ENCODE results near the gene KCNQ4.

KCNQ4 gene

DNA sequence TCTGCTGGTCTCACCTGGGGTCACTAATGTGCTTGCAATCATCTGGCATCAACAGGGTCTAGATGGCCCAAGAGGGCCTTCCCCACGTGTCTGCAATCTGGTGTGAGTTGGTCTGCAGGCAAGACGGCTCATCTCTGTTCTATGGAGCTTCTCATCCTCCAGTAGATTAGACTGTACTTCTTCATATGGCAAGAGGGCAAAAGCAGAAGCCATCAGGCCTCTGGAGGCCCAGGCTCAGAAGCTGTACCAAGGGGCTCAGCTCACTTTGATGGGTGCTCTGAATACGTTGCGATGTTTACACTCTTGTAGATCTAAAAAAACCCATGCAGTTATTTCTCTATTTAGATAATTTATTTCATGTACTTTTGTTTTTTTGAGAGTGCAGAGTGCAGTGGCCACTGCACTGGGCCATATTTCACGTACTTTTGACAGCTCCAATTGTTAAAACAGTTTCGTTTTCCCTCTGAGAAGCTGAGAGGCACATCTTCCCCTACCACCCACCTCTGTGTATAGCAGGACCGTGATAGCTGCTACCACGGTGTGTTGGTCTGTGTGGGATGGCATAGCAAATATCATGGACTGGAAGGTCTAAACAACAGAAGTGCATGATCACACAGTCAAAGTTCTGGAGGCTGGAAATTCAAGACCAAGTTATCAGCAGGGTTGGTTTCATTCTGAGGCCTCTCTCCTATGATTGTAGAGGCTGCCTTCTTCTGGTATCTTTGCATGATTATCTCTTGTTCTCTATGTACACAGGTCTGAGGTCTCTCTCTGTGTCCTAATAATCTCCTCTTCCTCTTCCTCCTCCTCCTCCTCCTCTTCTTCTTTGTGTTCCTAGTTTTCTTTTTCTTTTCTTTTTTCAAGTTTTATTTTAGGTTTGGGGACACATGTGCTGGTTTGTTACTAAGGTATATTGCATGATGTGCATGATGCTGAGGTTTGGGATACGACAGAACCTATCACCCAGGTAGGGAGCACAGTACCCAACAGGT, 61.6 kb downstream of the KCNQ4 start:
- DNase-seq, result peak; percentile 32

- no peak for DNase-seq
These were observed 62.3 kb downstream of the KCNQ4 start for GRCh38 chr1:40845895-40846294.

- no peak for DNase-seq
These were observed 63.6 kb downstream of the KCNQ4 start for GRCh38 chr1:40847023-40847745.

GRCh38 chr1:40848530-40849189, 65.1 kb downstream of the KCNQ4 start:
- DNase-seq, result peak; percentile 71

DNA sequence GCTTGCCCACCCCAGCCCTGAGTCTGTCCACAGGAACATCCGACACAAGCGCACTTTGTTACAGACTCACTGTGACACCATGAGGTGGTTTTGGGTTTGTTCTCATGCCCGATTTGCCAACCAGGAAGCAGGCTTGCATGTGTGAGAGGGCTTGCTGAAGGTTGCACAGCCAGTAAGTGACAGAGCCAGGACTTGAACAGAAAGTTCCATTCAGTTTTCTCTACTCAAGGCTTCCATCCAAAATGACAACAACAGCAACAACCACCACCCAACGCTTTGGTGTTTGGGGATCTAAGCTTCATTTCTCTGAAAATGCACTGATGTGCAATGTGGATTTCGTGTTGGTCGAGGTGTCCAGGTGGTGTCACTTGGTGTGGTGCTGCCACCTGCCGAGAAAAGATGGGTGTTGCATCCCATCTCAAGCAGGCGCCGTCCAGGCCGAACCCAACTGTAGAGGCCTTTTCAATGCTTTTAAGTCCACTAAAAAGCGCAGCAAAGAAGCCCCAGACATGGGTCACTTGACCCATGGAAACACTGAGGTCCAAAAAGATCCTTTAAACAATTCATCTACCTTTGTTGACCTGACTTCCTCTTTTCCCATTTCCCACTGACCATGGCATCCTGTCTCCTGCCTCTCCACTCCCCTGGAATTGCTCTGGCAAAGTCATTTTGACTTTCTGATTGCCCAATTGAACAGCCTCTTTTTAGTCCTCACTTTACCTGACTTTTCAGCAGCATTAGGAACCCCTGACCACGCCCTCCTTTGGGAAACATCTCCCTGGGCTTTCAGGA, 66.4 kb downstream of the KCNQ4 start:
- DNase-seq, result peak; percentile 72

DNA sequence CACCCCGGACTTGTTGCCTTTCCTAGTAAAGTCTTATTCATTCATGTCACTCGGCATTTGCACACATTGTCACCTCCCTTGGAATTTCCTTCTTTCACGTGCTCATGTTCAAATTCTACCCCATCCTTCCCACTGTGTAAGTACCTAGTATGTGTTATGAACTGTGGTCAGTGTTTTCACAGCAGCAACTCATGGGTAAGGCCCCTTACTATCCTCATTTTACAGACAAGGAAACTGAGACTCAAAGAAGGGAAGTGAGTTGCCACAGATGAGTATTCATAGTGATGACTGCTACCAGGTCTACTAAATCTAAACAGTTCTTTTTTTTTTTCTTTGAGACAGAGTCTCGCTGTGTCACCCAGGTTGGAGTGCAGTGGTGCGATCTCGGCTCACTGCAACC, 68.1 kb downstream of the KCNQ4 start:
- peak; percentile 35 for DNase-seq

GRCh38 chr1:40853113-40853884, 69.7 kb downstream of the KCNQ4 start:
- no peak for DNase-seq

- DNase-seq, result no peak
These were observed 70.2 kb downstream of the KCNQ4 start for GRCh38 chr1:40853885-40854170.

- DNase-seq, result no peak
These were observed 71.9 kb downstream of the KCNQ4 start for GRCh38 chr1:40855513-40855912.

GRCh38 chr1:40856116-40856515, 72.5 kb downstream of the KCNQ4 start:
- DNase-seq, result no peak

- DNase-seq, result no peak
These were observed 73.2 kb downstream of the KCNQ4 start for GRCh38 chr1:40856656-40857302.

DNA sequence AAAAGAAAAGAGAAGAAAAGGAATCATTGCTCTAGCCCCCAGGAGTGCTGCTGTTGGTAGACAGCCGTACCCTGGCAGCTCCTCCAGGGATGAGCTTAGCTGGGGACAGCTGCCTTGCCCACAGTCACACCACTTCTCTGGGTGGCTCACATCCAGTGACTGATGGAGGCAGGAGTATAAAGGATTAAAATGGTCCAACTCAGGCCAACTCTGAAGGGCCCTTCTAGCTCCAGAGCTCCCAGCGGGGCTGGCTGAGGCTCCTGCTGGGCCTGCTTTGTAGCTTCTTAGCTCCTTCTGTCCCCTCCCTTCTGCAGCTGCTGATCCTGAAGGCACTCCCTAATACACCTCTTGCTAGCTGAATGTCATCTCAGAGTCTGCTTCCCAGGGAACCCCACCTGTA, 74.2 kb downstream of the KCNQ4 start:
- DNase-seq, result no peak

GRCh38 chr1:40858856-40859416, 75.3 kb downstream of the KCNQ4 start:
- no peak for DNase-seq

DNA sequence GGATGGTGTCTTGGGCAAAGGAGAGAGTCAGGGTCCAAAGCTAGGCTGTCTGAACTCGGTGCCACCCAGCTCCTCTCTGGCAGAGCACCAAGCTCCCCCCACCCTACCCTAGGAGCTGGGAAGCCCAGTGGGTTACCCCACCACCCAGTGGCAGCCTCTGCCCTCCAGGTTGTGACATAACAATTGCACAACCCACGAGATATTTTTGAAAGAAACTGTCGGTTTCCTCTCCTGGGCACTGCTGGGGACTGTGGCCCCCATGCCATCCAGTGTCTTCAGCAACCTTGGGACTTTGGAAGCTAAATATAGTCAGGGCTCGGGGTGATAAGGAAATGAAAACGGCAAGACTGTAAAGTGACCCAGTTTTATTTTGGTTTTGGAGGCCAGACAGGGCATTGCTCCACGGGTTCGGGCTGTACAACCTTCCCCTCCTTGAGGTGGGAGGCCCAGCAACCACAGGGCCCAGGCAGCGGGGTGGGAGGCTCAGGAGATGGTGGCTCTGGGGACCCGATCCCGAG, 77.2 kb downstream of the KCNQ4 start:
- peak; percentile 60 for DNase-seq

DNA sequence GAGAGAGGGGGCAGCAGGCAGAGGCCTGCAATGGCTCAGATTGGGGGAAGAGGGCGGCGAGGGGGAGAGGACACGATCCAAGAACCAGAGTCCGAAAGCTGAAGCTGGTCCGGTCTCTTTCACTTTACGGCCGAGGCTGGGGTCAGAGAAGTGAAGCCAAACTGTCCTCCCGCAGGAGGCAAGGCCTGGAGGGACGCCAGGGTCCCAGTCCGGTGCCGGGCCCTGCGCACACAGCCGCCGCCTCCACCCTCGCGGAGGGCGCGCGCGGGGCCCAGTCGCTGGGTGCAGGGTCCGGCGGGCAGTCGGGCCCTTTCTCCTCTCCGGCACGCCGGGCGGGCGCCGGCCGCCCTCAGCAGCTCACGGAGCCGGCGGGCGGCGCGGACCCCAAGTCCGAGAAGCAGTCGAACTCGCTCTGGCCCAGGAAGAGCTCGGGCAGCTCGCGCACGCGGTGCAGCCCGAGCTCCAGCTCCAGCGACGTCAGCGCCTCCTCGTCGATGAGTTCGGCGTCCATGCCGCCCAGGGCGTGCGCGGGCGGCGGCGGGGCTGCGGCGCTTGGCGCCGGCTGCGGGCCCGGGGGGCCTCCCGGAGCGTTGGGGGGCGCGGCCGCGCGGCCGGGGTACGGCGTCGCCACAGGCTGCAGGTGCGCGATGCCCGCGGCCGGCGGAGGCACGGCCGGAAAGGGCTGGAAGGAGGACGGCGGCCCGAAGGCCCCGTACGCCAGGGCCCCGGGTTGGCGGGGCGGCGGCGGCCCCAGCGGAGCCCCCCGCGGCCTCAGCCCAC, 77.8 kb downstream of the KCNQ4 start:
- DNase-seq, result peak; percentile 46

DNA sequence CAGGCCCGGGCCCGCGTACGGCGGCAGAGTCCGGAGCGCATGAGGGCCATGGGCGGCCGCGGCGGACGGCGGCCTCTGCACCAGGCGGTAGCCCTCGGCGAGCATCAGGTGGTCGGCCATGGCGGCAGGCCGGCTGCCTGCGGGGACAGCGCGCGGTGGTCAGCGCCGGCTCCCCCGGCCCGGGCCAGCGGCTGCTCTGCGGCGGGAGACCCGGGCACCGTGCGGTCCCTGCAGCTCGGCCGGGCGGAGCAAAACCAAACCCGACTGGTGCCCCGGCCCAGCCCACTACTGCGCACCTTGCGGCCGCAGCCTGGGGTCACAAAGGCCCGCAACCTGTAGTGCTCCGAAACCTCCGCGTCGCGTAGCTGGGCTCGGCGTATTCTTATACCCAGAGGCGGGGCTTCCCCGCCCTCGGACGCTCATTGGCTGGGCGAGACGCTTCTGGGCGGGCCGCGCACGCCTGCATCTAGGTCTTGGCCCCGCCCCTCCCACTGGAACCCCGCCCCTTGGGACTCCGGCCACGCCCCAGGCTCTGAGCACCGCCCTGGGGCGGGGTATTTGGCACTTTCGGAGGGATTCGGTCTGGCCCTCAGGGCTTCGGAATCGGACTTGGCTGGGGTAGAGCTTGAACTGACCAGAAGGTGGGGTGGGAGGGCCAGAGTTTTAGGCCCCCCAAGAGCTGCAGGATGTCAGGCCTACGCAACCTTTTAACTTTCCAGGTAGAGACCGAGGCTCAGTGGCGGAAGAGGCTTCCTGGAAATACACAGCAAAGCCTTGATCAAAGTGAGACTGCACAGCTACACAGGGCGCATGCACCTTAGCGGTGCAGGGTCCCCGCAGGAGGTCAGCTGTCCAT, 78.6 kb downstream of the KCNQ4 start, which contains the start of gene CITED4:
TSS of gene CITED4 (minus strand) at position 356 of the 856 bp plus-strand sequence. CDS start at position 120, 236 bp downstream.
- peak; percentile 98 for DNase-seq

- no peak for DNase-seq
These were observed 84.6 kb downstream of the KCNQ4 start for GRCh38 chr1:40868051-40868723.

GRCh38 chr1:40870135-40870728, 86.6 kb downstream of the KCNQ4 start:
- peak; percentile 60 for DNase-seq
